ENCODE results near the gene GPR15LG. TPM values are rescaled to one million over a fixed set of nuclear protein-coding genes. Genes with fewer than 3 reads are reported as not detected.

The GPR15LG gene
- total and polyA plus RNA-seq, 7 experiments from 2014 or later = not detected

DNA sequence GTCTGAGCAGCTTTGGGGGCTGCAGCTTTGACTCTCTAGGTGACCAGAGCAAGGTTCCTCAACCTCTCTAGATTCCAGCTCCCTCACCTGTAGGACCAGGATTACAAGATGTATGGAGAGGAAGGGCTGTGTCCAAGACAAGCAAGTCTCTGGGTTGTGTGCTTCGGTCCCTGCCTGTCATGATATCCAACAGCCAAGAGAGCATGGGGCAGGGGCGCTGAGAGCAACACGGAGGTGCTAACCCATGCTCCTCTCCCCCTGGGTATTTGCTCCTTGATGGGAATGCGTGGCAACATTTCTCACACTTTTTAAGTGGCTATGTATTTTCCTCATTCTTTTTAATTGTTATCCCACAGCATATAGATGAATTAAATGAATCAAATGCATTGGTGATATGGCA lies 31.0 kb downstream of the GPR15LG start:
- no peaks in the 10 kb centered on the region for H3K4me1 ChIP-seq (ENCODE audit: control insufficient read depth in 2 of 2, insufficient read depth in 2 of 2, low read length in 2 of 2)
- H3K4me3 ChIP-seq (ENCODE audit: low read length) = no peak overlapping the region
- no peak overlapping the region for H3K27ac Mint-ChIP-seq
- H3K27me3 Mint-ChIP-seq = peaks cover 0 to 13% (median 8%) of the 10 kb centered on the region in 5 donors
- H3K27ac ChIP-seq (ENCODE audit: low read depth, low read length) = no peak overlapping the region
- ChIA-PET CTCF (interaction anchor here (1.1 to 5.2 kb wide), 5 partner anchors 12 to 69 kb away, joined by 3 to 51 read pairs (median 4); no protein-coding TSS in a partner anchor), POLR2A (no interaction called here)
- ATAC-seq = no peak
- H3K36me3 Mint-ChIP-seq = no peaks in the 10 kb centered on the region
- H3K27me3 ChIP-seq (ENCODE audit: control insufficient read depth in 2 of 2, insufficient read depth in 2 of 2, low read length in 2 of 2) = no peaks in the 10 kb centered on the region
- DNase-seq = no peak
- no peaks in the 10 kb centered on the region for H3K36me3 ChIP-seq (ENCODE audit: control insufficient read depth in 2 of 3, insufficient read depth in 3 of 3, low read length in 3 of 3)
- H3K4me3 Mint-ChIP-seq = no peak overlapping the region
- intact Hi-C loops (cut with micrococcal nuclease) = loop anchor here (1.0 to 2.0 kb wide), 2 partner anchors 44 to 56 kb away; no protein-coding TSS in a partner anchor
- H3K9me3 ChIP-seq (ENCODE audit: control insufficient read depth in 2 of 3, low read length in 3 of 3) = no peaks in the 10 kb centered on the region
- H3K9me3 Mint-ChIP-seq = peaks cover 0 to 2% (median 0%) of the 10 kb centered on the region in 11 donors
- H3K4me1 Mint-ChIP-seq = no peaks in the 10 kb centered on the region

DNA sequence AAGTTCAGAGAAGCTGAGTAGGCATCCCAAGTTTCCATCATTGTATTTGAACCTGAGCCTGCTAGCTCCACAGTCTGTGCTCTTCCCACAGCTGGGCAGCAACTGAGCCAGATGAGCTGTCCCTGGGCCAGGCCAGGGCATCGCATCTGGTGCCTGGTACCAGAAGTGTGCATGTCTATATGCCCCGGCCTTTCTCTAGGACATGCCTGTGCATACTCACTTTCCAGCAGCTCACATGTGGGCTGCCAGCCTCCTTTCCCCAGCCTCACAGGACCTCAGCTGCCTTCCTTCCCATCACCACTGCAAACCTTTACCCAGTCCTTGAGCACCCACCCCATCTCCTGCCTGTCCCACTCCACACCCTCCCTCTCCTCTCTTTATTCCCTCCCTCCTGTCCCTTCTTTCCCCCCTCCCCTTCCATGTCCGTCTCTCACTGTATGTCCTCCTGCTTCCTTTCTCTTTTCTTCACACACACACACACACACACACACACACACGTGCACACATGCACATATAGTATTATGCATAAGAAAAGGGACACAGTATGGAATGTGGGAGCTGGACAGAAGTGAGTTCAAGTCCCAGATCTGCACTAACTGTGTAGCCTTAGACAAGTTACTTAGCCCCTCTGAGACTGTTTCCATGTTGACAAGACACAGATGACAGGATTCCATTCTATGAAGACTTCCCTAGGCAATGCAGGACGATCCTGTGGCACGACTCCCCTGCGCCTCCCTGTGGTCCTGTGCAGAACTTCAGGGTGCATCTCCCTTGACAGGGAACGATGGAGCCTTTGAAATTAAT lies 31.6 kb downstream of the GPR15LG start:
- H3K4me1 Mint-ChIP-seq = no peaks in the 10 kb centered on the region
- Histone ChIP-seq H3K27ac (ENCODE audit: low read depth, low read length) (no peak overlapping the region), H3K9me3 (ENCODE audit: control insufficient read depth in 2 of 3, low read length in 3 of 3) (no peaks in the 10 kb centered on the region), H3K27me3 (ENCODE audit: control insufficient read depth in 2 of 2, insufficient read depth in 2 of 2, low read length in 2 of 2) (no peaks in the 10 kb centered on the region), H3K4me1 (ENCODE audit: control insufficient read depth in 2 of 2, insufficient read depth in 2 of 2, low read length in 2 of 2) (no peaks in the 10 kb centered on the region), H3K4me3 (ENCODE audit: low read length) (no peak overlapping the region), H3K36me3 (ENCODE audit: control insufficient read depth in 2 of 3, insufficient read depth in 3 of 3, low read length in 3 of 3) (no peaks in the 10 kb centered on the region)
- intact Hi-C loops (cut with micrococcal nuclease) = loop anchor here (1.0 to 2.0 kb wide), 2 partner anchors 44 to 57 kb away; no protein-coding TSS in a partner anchor
- H3K27me3 Mint-ChIP-seq = peaks cover 0 to 13% (median 8%) of the 10 kb centered on the region in 5 donors
- ChIA-PET POLR2A (interaction anchor here (1.1 kb wide), 1 partner anchor 54 kb away, joined by 4 read pairs; no protein-coding TSS in a partner anchor), CTCF (interaction anchor here (1.0 to 5.2 kb wide), 5 partner anchors 9 to 69 kb away, joined by 3 to 51 read pairs (median 3); no protein-coding TSS in a partner anchor)
- H3K4me3 Mint-ChIP-seq = no peak overlapping the region
- peaks cover 0 to 2% (median 0%) of the 10 kb centered on the region in 11 donors for H3K9me3 Mint-ChIP-seq
- no peaks in the 10 kb centered on the region for H3K36me3 Mint-ChIP-seq
- ATAC-seq = peak; percentile 88
- DNase-seq = peak; percentile 20 to 73 (median 52)
- H3K27ac Mint-ChIP-seq = peak overlapping the region in 3 of 9 donors; percentile 8 to 76 (median 51)

DNA sequence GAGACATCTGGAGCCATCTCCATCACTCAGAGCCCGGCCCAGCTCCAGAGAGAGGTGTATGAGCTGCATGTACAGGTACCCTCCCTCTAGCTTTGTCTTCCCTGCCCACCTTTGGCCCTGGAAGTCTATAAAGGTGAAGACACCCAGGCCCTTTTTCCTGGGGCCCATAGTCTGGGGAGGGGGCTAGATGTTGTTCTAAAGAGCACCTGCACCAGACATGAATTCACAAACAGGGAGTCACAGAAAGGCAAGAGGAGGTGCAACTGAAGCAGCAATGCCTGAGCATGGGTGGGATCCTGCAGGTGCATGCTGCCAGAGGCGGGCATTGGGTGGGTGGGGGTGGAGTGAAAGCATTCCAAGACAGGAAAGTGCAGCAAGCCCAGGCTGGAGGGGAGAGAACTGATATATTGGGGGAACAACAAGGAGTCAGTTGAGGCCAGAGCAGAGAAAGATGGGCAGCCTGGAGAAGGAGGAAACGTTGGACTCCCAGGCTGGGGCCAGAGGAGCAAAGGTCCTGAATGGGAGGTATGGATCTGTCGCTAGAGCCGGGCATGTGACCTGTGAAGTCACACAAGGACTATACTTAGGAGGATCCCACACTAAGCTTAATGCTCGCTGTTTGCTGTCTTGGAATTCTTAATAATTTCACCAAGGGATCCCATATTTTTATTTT lies 32.4 kb downstream of the GPR15LG start:
- Histone ChIP-seq H3K36me3 (ENCODE audit: control insufficient read depth in 2 of 3, insufficient read depth in 3 of 3, low read length in 3 of 3) (no peaks in the 10 kb centered on the region), H3K9me3 (ENCODE audit: control insufficient read depth in 2 of 3, low read length in 3 of 3) (no peaks in the 10 kb centered on the region), H3K4me3 (ENCODE audit: low read length) (no peak overlapping the region), H3K27me3 (ENCODE audit: control insufficient read depth in 2 of 2, insufficient read depth in 2 of 2, low read length in 2 of 2) (no peaks in the 10 kb centered on the region), H3K4me1 (ENCODE audit: control insufficient read depth in 2 of 2, insufficient read depth in 2 of 2, low read length in 2 of 2) (no peaks in the 10 kb centered on the region), H3K27ac (ENCODE audit: low read depth, low read length) (no peak overlapping the region)
- Mint-ChIP-seq H3K36me3 (no peaks in the 10 kb centered on the region), H3K27ac (no peak overlapping the region), H3K27me3 (peaks cover 0 to 13% (median 8%) of the 10 kb centered on the region in 5 donors), H3K4me3 (no peak overlapping the region), H3K4me1 (no peaks in the 10 kb centered on the region), H3K9me3 (peaks cover 0 to 2% (median 0%) of the 10 kb centered on the region in 11 donors)
- no peak for DNase-seq
- intact Hi-C loops (cut with micrococcal nuclease) = loop anchor here (1.0 to 2.0 kb wide), 2 partner anchors 45 to 58 kb away; no protein-coding TSS in a partner anchor
- CTCF ChIA-PET = interaction anchor here (1.0 to 5.2 kb wide), 4 partner anchors 9 to 70 kb away, joined by 3 to 51 read pairs (median 4); no protein-coding TSS in a partner anchor
- ATAC-seq = no peak
- POLR2A ChIA-PET = interaction anchor here (1.1 kb wide), 1 partner anchor 55 kb away, joined by 4 read pairs; no protein-coding TSS in a partner anchor

DNA sequence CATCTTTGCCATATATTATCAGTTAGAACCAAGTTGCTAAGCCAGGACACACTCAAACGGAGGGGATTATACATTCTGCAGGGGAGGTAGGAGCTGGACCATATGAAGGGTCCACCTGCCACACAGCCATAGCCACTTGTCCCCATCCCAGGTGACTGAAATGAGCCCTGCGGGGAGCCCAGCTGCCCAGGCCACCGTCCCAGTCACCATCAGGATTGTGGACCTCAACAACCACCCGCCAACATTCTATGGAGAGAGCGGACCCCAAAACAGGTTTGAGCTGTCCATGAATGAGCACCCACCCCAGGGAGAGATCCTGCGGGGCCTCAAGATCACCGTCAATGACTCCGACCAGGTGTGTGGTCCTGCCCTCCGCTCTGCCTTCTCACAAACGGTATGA lies 34.4 kb downstream of the GPR15LG start:
- no peak overlapping the region for H3K27ac ChIP-seq (ENCODE audit: low read depth, low read length)
- no peak overlapping the region for H3K4me3 ChIP-seq (ENCODE audit: low read length)
- ChIA-PET CTCF (interaction anchor here (0.6 to 5.2 kb wide), 2 partner anchors 60 to 153 kb away, joined by 3 to 51 read pairs; no protein-coding TSS in a partner anchor), POLR2A (no interaction called here)
- no peaks in the 10 kb centered on the region for H3K36me3 Mint-ChIP-seq
- no peak overlapping the region for H3K27ac Mint-ChIP-seq
- ATAC-seq (no peak), DNase-seq (no peak)
- no peak overlapping the region for H3K4me3 Mint-ChIP-seq
- H3K36me3 ChIP-seq (ENCODE audit: control insufficient read depth in 2 of 3, insufficient read depth in 3 of 3, low read length in 3 of 3) = no peaks in the 10 kb centered on the region
- intact Hi-C loops (cut with micrococcal nuclease) = no loop called here
- no peaks in the 10 kb centered on the region for H3K9me3 ChIP-seq (ENCODE audit: control insufficient read depth in 2 of 3, low read length in 3 of 3)
- peaks cover 0 to 2% (median 0%) of the 10 kb centered on the region in 11 donors for H3K9me3 Mint-ChIP-seq
- no peaks in the 10 kb centered on the region for H3K27me3 ChIP-seq (ENCODE audit: control insufficient read depth in 2 of 2, insufficient read depth in 2 of 2, low read length in 2 of 2)
- H3K4me1 ChIP-seq (ENCODE audit: control insufficient read depth in 2 of 2, insufficient read depth in 2 of 2, low read length in 2 of 2) = no peaks in the 10 kb centered on the region
- H3K27me3 Mint-ChIP-seq = peaks cover 0 to 13% (median 8%) of the 10 kb centered on the region in 5 donors
- H3K4me1 Mint-ChIP-seq = no peaks in the 10 kb centered on the region

DNA sequence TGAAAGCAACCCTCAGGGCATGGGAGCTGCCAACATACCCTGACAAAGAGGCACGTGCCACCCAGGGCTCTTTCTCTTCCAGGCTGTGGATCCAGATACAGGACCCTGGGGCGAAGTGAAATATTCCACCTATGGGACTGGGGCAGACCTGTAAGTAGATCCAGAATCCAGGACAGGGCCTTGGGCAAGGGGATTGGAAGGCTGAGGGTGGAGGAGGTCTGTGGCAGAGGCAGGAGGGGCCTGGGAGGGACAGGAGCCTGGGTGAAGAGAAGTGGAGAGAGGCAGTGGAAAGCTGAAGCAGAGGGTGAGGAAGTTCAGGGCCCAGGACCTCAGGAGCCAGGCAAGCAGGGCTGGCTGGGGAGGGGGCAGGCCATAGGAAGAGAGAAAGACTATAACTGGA lies 38.0 kb downstream of the GPR15LG start:
- CTCF ChIA-PET = no interaction called here
- H3K9me3 ChIP-seq (ENCODE audit: control insufficient read depth in 2 of 3, low read length in 3 of 3) = no peaks in the 10 kb centered on the region
- no peaks in the 10 kb centered on the region for H3K36me3 Mint-ChIP-seq
- no peak overlapping the region for H3K27ac Mint-ChIP-seq
- H3K4me1 Mint-ChIP-seq = peaks cover 0 to 6% (median 0%) of the 10 kb centered on the region in 7 donors
- H3K4me1 ChIP-seq (ENCODE audit: control insufficient read depth in 2 of 2, insufficient read depth in 2 of 2, low read length in 2 of 2) = no peaks in the 10 kb centered on the region
- H3K27ac ChIP-seq (ENCODE audit: low read depth, low read length) = no peak overlapping the region
- POLR2A ChIA-PET = no interaction called here
- no peaks in the 10 kb centered on the region for H3K27me3 ChIP-seq (ENCODE audit: control insufficient read depth in 2 of 2, insufficient read depth in 2 of 2, low read length in 2 of 2)
- H3K27me3 Mint-ChIP-seq = peaks cover 8 to 13% (median 11%) of the 10 kb centered on the region in 5 donors
- no peak overlapping the region for H3K4me3 ChIP-seq (ENCODE audit: low read length)
- intact Hi-C loops (cut with micrococcal nuclease) = no loop called here
- H3K36me3 ChIP-seq (ENCODE audit: control insufficient read depth in 2 of 3, insufficient read depth in 3 of 3, low read length in 3 of 3) = no peaks in the 10 kb centered on the region
- H3K4me3 Mint-ChIP-seq = no peak overlapping the region
- H3K9me3 Mint-ChIP-seq = peaks cover 0 to 2% (median 0%) of the 10 kb centered on the region in 11 donors
- ATAC-seq (no peak), DNase-seq (no peak)

DNA sequence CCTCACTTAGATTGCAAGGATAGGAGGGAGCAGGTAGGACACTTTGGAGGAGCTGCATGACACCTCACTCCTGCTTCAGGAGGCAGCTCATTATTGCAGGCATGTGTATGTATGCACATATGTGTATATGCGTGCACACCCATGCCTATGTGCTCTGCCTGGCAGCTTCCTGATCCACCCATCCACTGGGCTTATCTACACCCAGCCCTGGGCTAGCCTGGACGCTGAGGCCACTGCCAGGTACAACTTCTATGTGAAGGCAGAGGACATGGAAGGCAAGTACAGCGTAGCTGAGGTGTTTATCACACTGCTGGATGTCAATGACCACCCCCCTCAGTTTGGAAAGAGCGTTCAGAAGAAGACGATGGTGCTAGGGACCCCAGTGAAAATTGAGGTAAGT lies 38.4 kb downstream of the GPR15LG start:
- POLR2A ChIA-PET = no interaction called here

More for the DNA sequence above, 38.4 kb downstream of the GPR15LG start:
- Mint-ChIP-seq H3K4me3 (no peak overlapping the region), H3K4me1 (peaks cover 0 to 6% (median 0%) of the 10 kb centered on the region in 7 donors), H3K27me3 (peaks cover 6 to 13% (median 8%) of the 10 kb centered on the region in 5 donors), H3K27ac (no peak overlapping the region), H3K36me3 (no peaks in the 10 kb centered on the region), H3K9me3 (no peaks in the 10 kb centered on the region)
- DNase-seq (no peak), ATAC-seq (no peak)
- Histone ChIP-seq H3K36me3 (ENCODE audit: control insufficient read depth in 2 of 3, insufficient read depth in 3 of 3, low read length in 3 of 3) (no peaks in the 10 kb centered on the region), H3K27me3 (ENCODE audit: control insufficient read depth in 2 of 2, insufficient read depth in 2 of 2, low read length in 2 of 2) (no peaks in the 10 kb centered on the region), H3K27ac (ENCODE audit: low read depth, low read length) (no peak overlapping the region), H3K4me3 (ENCODE audit: low read length) (no peak overlapping the region), H3K9me3 (ENCODE audit: control insufficient read depth in 2 of 3, low read length in 3 of 3) (no peaks in the 10 kb centered on the region), H3K4me1 (ENCODE audit: control insufficient read depth in 2 of 2, insufficient read depth in 2 of 2, low read length in 2 of 2) (no peaks in the 10 kb centered on the region)
- CTCF ChIA-PET = no interaction called here
- intact Hi-C loops (cut with micrococcal nuclease) = no loop called here

Measured in naive thymus-derived CD4-positive, alpha-beta T cell (primary cell).